Measurements from ENCODE around the gene THSD4. TPM values are rescaled to one million over a fixed set of nuclear protein-coding genes. Genes with fewer than 3 reads are reported as not detected.

Gene THSD4
- total and polyA plus RNA-seq, 2 of the 8 experiments (the other 6 are each of a cell fraction or from before 2014, with no cell fraction given) = 2.5 to 6.2 TPM

- Histone ChIP-seq H3K56ac (replicated peaks; ENCODE audit: insufficient read length, low read depth, low read length) (no peak overlapping the region), H2BK120ac (replicated peaks; ENCODE audit: low read depth, low read length) (no peak overlapping the region), H4K5ac (ENCODE audit: insufficient read length, low read depth, low read length) (no peak overlapping the region), H3K27ac (ENCODE audit: low read depth, low read length) (no peak overlapping the region), H3K9ac (replicated peaks in 1 of 4; ENCODE audit: extremely low read depth in 1 of 4, low read depth in 3 of 4, low read length in 3 of 4) (no peak overlapping the region), H2BK20ac (ENCODE audit: low read length) (no peak overlapping the region), H4K20me1 (replicated peaks in 1 of 2; ENCODE audit: control insufficient read depth in 1 of 2, insufficient read depth in 2 of 2, low read length in 2 of 2) (no peaks in the 10 kb centered on the region), H4K8ac (ENCODE audit: extremely low read depth, insufficient read depth, low read length) (no peak overlapping the region), H3K9me3 (ENCODE audit: insufficient read depth in 2 of 2, low read depth in 1 of 2, low read length in 1 of 2) (no peaks in the 10 kb centered on the region), H2AK5ac (ENCODE audit: low read depth, low read length) (no peak overlapping the region), H3K23me2 (ENCODE audit: low read depth, low read length) (no peaks in the 10 kb centered on the region), H3K18ac (ENCODE audit: extremely low read depth, low read length) (no peak overlapping the region), H3K14ac (ENCODE audit: insufficient read length) (no peak overlapping the region), H3K4ac (replicated peaks; ENCODE audit: insufficient read length, low read depth, low read length) (no peak overlapping the region), H3K4me3 (ENCODE audit: extremely low read depth in 1 of 4, insufficient read depth in 2 of 4, low read depth in 3 of 4, low read length in 4 of 4) (no peak overlapping the region), H3K4me2 (ENCODE audit: insufficient read depth in 1 of 2, low read depth in 2 of 2, low read length in 2 of 2) (no peak overlapping the region), H3K4me1 (replicated peaks in 1 of 4; ENCODE audit: control insufficient read depth in 3 of 4, insufficient read depth in 4 of 4, low read length in 3 of 4) (no peaks in the 10 kb centered on the region), H2BK15ac (ENCODE audit: low read length) (no peak overlapping the region), H3K79me1 (ENCODE audit: low read depth, low read length) (no peaks in the 10 kb centered on the region), H2AFZ (ENCODE audit: low read length) (no peak overlapping the region), H3K23ac (ENCODE audit: insufficient read length) (no peak overlapping the region), H4K91ac (replicated peaks; ENCODE audit: insufficient read length, low read length) (no peak overlapping the region), H2BK12ac (ENCODE audit: low read depth, low read length) (no peak overlapping the region), H3K27me3 (replicated peaks in 1 of 4; ENCODE audit: control insufficient read depth in 3 of 4, extremely low read depth in 1 of 4, insufficient read depth in 3 of 4, low read length in 3 of 4) (no peaks in the 10 kb centered on the region), H3K36me3 (ENCODE audit: control insufficient read depth in 2 of 4, insufficient read depth in 4 of 4, low read length in 3 of 4) (no peaks in the 10 kb centered on the region), H3K79me2 (ENCODE audit: control insufficient read depth in 1 of 2, insufficient read depth in 2 of 2, low read length in 2 of 2) (no peaks in the 10 kb centered on the region), H2BK5ac (ENCODE audit: low read depth, low read length) (no peak overlapping the region)
- CTCF ChIA-PET (ENCODE audit: partially characterized antibody) = interaction anchor here (2.3 kb wide), 1 partner anchor 121 kb away, joined by 7 read pairs; no protein-coding TSS in a partner anchor
- 85% methylated on average over 4 of the region's 4 CpGs; no CpG with 5 or more reads in 1 of the 2 experiments for WGBS, 2 experiments (ENCODE audit: extremely low coverage in 1 of 2, insufficient coverage in 1 of 2, insufficient read length in 1 of 2, insufficient replicate concordance in 2 of 2, low coverage in 1 of 2, low lambda C conversion rate in 2 of 2, missing lambda C conversion rate in 1 of 2)
- FAIRE-seq (no peak), DNase-seq (ENCODE audit: low read depth in 1 of 2, low spot score in 2 of 2) (no peak)
- POLR2A ChIA-PET (ENCODE audit: partially characterized antibody) = no interaction called here
- TF ChIP-seq CEBPB (IDR thresholded peaks at IDR 0.05; ENCODE audit: low read depth, low read length) (no peak), CBX8 (IDR thresholded peaks at IDR 0.05; ENCODE audit: borderline replicate concordance, low read depth, low read length) (no peak), JUND (IDR thresholded peaks at IDR 0.05; ENCODE audit: low read length) (no peak), USF2 (IDR thresholded peaks at IDR 0.05; ENCODE audit: low read length) (no peak), EGR1 (IDR thresholded peaks at IDR 0.05; ENCODE audit: borderline replicate concordance, low read depth, low read length) (no peak)
These were observed 207.8 kb downstream of the THSD4 start for GRCh38 chr15:71323082-71323481.

Data from H1 (cell line).